Neuron (in vitro differentiated cells): ENCODE data around the gene PSMA7.

Experiments
- H2AFZ ChIP-seq: one replicate; pipeline ENCODE4 v1.6.1; 2013; ENCODE audit warnings: low read depth, mild to moderate bottlenecking, inconsistent platforms, low read length, moderate library complexity
- H3K27me3 ChIP-seq: one replicate; pipeline ENCODE4 v1.6.1; 2013; ENCODE audit warnings: low read length; ENCODE audit not compliant: insufficient read depth
- H3K36me3 ChIP-seq: one replicate; pipeline ENCODE4 v1.6.1; 2013; ENCODE audit warnings: low read length; ENCODE audit not compliant: insufficient read depth
- H3K4me1 ChIP-seq: one replicate; pipeline ENCODE4 v1.6.1; 2013; ENCODE audit warnings: low read length; ENCODE audit not compliant: insufficient read depth
- H3K4me3 ChIP-seq: 2 replicates; pipeline ENCODE4 v1.5.1; 2013; ENCODE audit warnings: mild to moderate bottlenecking, low read length, moderate library complexity
- H3K9me3 ChIP-seq: one replicate; pipeline ENCODE4 v1.6.1; 2013; ENCODE audit warnings: low read length

Gene PSMA7

GRCh38 chr20:62143081-62143956 is at the start of gene PSMA7, which contains the start of gene SS18L1:
Gene PSMA7, minus strand, starts transcription at chr20:62143394. Its CDS starts 91 bp downstream, at chr20:62143303.
Gene SS18L1, plus strand, starts transcription at chr20:62143769. Its CDS starts 52 bp downstream, at chr20:62143821.
- Histone ChIP-seq H3K4me3 (peak within 1 kb of the TSS; percentile 88), H3K9me3 (peaks cover 9% of the 10 kb centered on the region), H2AFZ (no peak within 1 kb of the TSS), H3K36me3 (peaks cover 42% of the 10 kb centered on the region), H3K4me1 (peaks cover 25% of the 10 kb centered on the region), H3K27me3 (no peaks in the 10 kb centered on the region)

DNA sequence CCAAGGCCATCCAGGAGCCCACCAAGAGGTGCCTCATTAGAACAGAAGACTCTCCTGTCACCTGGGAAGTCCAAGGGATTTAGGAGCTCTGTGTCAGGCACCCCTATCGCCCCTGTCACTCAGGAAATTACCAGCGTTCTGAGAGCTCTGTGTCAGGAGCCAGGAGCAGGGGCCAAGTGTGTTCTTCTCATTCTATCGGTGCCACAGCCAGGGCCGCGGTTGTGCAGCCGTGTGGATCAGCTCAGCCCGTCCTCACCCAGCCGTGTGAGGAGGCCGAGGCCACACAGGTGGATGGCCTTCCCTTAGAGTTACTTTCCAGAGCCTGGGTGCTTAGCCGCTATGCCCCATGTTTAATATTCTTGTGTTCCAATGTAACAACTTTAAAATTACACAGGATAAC is 49.4 kb upstream of the PSMA7 start:
- H3K27me3 ChIP-seq = no peaks in the 10 kb centered on the region
- no peaks in the 10 kb centered on the region for H3K9me3 ChIP-seq
- H3K36me3 ChIP-seq = peaks cover 17% of the 10 kb centered on the region

DNA sequence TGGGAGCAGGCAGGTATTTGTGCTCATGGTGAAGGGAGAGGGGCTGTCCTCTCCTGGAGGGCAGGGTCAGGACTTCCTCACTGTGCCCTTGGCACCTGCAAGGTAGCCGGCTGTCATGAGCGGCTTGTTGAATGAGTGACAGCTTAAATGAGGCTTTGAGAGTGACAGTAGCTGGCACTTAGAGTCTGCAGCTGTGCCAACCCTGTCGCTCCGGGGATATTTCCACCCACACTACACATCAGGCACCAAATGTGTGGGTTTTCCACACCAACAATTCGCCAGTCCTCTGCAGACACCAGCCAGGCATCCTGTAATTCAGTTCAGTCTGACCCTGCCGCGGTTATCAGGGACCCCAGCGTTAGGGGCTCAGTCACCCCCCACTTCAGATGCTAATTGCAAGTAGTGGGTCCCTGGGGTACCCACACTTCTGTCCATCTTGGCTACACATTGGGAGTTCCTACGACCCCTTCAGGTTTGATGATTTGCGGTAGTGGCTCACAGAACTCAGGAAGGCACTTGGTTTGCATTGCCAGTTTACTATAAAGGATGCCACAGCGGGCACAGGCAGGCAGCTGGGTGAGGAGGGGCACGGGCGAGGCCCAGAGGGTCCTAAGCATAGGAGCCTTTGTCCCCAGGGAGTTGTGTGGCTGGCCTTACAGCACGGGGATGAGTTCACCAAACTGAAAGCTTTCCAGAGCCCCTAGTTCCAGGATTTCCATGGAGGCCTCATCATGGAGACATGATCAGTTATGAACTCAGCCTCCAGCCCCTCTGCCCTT is 48.8 kb upstream of the PSMA7 start:
- no peak overlapping the region for H3K4me3 ChIP-seq
- peaks cover 14% of the 10 kb centered on the region for H3K36me3 ChIP-seq
- no peaks in the 10 kb centered on the region for H3K27me3 ChIP-seq
- no peaks in the 10 kb centered on the region for H3K9me3 ChIP-seq
- H2AFZ ChIP-seq = no peak overlapping the region
- no peaks in the 10 kb centered on the region for H3K4me1 ChIP-seq

More for the DNA sequence above, 49.4 kb upstream of the PSMA7 start:
- no peak overlapping the region for H3K4me3 ChIP-seq
- H3K4me1 ChIP-seq = no peaks in the 10 kb centered on the region
- no peak overlapping the region for H2AFZ ChIP-seq

GRCh38 chr20:62190639-62191411 is 47.6 kb upstream of the PSMA7 start:
- Histone ChIP-seq H3K4me1 (no peaks in the 10 kb centered on the region), H3K9me3 (no peaks in the 10 kb centered on the region), H2AFZ (no peak overlapping the region), H3K4me3 (no peak overlapping the region), H3K36me3 (peaks cover 11% of the 10 kb centered on the region), H3K27me3 (no peaks in the 10 kb centered on the region)

- peaks cover 8% of the 10 kb centered on the region for H3K4me1 ChIP-seq
- peaks cover 5% of the 10 kb centered on the region for H3K36me3 ChIP-seq
- H3K27me3 ChIP-seq = no peaks in the 10 kb centered on the region
- no peaks in the 10 kb centered on the region for H3K9me3 ChIP-seq
- H3K4me3 ChIP-seq = no peak overlapping the region
- H2AFZ ChIP-seq = no peak overlapping the region
These were observed 44.0 kb upstream of the PSMA7 start for GRCh38 chr20:62186887-62187866.

GRCh38 chr20:62186096-62186426 is 42.9 kb upstream of the PSMA7 start:
- Histone ChIP-seq H2AFZ (no peak overlapping the region), H3K9me3 (no peaks in the 10 kb centered on the region), H3K27me3 (no peaks in the 10 kb centered on the region), H3K4me3 (no peak overlapping the region), H3K36me3 (peaks cover 7% of the 10 kb centered on the region), H3K4me1 (peaks cover 15% of the 10 kb centered on the region)

GRCh38 chr20:62183426-62184142 is 40.4 kb upstream of the PSMA7 start:
- H3K4me3 ChIP-seq = peak overlapping the region; percentile 92
- H3K4me1 ChIP-seq = peaks cover 15% of the 10 kb centered on the region
- peak overlapping the region; percentile 57 for H2AFZ ChIP-seq
- no peaks in the 10 kb centered on the region for H3K27me3 ChIP-seq
- H3K36me3 ChIP-seq = peaks cover 11% of the 10 kb centered on the region
- H3K9me3 ChIP-seq = no peaks in the 10 kb centered on the region

DNA sequence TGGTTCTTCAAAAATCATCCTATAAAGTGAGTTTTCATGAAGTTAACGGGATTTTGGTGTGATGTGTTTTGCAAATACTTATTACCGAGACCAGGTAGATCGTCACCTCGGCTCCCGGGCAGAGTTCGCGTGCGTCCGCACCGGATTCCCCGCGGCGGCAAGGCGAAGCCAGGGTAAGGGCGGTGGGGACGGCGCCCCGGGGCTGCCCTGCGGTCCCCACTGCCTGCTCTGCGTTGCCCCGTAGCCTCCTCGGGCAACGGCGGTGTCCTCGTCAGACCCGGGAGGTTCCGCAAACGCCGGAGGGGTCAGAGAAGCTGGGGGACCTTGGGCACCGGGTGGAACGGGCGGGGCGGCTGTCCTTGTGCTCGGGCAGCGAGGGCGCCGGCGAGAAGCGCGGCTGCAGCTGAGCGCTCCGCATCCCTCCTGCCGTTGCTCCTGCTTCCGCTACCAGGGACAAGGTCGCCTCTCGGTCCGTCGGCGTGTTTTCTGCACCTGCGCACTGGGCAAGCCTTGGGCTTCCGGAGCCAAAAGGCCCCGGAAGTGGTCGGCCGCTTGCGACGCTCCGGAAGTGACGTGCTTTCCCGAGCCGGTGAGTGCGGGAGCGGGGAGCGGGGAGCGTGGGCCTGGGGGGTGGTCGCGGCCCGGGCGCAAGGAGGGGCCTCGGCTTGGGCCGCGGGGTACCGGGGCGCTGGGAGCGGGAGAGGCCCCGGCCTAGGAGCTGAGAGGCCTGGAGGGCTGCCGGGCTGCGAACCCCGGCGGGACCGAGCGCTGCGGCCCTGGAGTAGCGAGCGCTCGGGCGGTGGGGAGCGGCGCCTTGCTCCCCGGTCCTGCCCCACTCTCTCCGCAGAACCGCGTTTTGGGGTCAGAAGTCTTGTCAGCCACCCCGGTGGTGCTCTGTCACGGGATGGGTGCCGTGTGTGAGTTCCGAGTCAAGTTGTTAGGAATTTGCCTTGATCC is 39.6 kb upstream of the PSMA7 start, which contains the start of gene MTG2:
TSS of gene MTG2 (plus strand) at position 560 of the 957 bp plus-strand sequence. CDS start 10,393 bp downstream, outside the sequence.
- Histone ChIP-seq H3K4me3 (peak within 1 kb of the TSS; percentile 92), H3K27me3 (no peaks in the 10 kb centered on the region), H3K4me1 (peaks cover 15% of the 10 kb centered on the region), H3K36me3 (peaks cover 11% of the 10 kb centered on the region), H3K9me3 (no peaks in the 10 kb centered on the region), H2AFZ (peak within 1 kb of the TSS; percentile 57)

- H3K4me3 ChIP-seq = peak overlapping the region; percentile 92
- no peaks in the 10 kb centered on the region for H3K27me3 ChIP-seq
- no peaks in the 10 kb centered on the region for H3K9me3 ChIP-seq
These were observed 38.6 kb upstream of the PSMA7 start for GRCh38 chr20:62181808-62182207.

DNA sequence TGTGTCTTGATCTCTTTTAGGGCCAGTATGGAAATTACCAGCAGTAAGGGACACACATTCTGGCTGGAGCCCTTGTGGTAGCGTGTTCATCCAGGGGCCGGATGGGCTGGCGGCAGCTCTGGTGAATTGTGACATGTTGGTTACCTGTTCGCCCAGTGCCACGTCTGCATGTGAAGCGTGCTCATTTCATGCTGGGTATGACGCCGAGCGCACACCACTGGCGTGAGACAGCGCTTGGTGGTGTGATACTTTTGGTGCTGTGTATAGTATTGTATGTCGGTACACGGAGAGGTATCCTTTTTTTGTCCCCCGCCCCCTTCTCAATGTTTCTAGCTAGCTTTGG is 35.9 kb upstream of the PSMA7 start:
- no peaks in the 10 kb centered on the region for H3K27me3 ChIP-seq
- peaks cover 15% of the 10 kb centered on the region for H3K4me1 ChIP-seq
- H3K9me3 ChIP-seq = no peaks in the 10 kb centered on the region
- no peak overlapping the region for H2AFZ ChIP-seq
- H3K4me3 ChIP-seq = no peak overlapping the region
- peaks cover 43% of the 10 kb centered on the region for H3K36me3 ChIP-seq

More at GRCh38 chr20:62181808-62182207, 38.6 kb upstream of the PSMA7 start:
- peaks cover 19% of the 10 kb centered on the region for H3K36me3 ChIP-seq
- no peak overlapping the region for H2AFZ ChIP-seq
- H3K4me1 ChIP-seq = peaks cover 15% of the 10 kb centered on the region
